GM12801 (cell line): ENCODE results near the gene PCK1.

Source experiments
- TF ChIP-seq, protein P1 (sequence below): IDR thresholded peaks from one replicate; pipeline ENCODE4 v1.5.1; 2011; ENCODE audit warnings: control low read depth; ENCODE audit not compliant: insufficient read length; ENCODE audit errors: extremely low read depth

PCK1 gene

DNA sequence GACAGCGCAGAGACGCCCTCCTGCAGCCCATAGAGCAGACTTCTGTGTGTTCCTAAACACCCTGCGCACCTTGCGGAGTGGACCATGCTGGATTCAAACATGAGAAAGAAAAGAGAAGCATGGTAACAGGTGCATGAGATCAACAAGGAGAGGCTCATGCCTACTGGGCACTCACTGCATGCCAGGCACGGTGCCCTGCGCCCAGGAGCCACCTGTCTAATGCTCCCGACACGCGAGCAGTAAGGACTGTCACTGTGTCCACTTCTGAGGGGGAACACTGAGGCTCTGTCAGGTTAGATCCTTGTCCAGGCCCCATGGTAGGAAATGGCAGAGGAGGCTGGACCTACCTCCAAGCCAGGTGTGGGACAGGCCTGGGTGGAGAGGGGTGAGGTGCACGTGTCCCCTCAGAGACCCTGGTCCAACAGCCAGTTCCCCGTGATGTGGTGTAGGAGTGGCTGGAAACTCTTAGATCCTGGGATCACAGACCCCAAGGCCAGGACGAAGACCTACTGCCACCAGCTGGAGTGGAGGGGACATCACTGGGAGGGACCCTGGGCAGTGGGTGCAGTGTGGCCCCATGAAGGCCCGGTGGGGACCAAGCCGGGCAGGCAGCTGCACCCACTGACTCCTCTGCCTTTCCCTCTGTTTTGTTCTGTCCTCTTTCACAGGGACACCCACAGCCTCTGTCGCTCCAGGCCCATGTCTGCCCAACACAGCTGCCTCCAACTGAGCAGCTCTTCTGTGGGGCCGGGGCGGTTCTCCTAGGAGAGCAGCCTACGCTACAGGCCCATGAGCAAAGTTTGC is 29.8 kb downstream of the PCK1 start:
- TF ChIP-seq, protein P1, sequence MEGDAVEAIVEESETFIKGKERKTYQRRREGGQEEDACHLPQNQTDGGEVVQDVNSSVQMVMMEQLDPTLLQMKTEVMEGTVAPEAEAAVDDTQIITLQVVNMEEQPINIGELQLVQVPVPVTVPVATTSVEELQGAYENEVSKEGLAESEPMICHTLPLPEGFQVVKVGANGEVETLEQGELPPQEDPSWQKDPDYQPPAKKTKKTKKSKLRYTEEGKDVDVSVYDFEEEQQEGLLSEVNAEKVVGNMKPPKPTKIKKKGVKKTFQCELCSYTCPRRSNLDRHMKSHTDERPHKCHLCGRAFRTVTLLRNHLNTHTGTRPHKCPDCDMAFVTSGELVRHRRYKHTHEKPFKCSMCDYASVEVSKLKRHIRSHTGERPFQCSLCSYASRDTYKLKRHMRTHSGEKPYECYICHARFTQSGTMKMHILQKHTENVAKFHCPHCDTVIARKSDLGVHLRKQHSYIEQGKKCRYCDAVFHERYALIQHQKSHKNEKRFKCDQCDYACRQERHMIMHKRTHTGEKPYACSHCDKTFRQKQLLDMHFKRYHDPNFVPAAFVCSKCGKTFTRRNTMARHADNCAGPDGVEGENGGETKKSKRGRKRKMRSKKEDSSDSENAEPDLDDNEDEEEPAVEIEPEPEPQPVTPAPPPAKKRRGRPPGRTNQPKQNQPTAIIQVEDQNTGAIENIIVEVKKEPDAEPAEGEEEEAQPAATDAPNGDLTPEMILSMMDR: no peak

DNA sequence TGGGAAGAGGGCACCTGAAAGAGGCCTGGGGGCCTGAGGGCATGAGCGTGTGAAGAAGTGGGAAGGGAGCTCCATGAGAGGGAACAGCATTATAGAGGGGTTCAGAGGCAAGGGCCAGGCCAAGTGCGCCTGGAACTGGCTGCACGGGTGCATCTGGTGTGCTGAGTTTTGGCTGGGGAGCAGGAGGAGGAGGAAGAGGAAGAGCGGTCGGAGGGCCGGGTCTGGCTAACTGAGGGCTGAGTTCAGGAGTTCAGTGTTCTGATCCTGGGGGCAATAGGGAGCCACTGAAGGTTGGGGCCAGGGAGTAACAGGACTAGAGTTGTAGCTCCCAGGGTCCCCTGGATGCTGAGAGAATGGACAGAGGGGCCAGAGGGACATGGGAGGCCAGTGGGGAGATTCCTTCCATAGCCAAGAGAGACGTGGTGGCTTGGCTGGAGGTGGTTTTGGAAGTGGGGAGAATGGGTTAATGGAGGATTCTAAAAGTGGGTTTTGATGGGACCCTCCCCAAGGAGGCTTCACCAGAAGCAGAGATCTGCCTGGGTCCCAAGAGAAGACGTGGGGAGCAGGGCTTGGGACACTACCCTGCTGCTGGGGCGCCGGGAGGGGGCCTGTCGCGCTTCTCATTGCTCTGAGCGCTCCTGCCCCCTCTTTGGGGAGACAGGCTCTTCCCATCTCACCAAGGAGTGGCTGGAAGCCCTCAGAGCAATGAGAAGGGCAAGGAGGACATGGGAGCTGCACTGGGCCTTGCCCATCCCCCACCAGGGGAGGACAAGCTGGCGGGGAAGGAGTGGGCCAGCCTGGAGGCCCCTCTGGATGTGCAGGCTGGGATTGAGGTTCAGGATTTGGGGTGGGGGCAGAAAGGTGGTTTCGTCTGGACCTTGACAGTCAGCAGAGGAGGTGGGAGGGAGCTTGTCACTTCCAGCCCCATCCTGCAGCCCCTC is 30.6 kb downstream of the PCK1 start:
- TF ChIP-seq, protein P1: no peak

DNA sequence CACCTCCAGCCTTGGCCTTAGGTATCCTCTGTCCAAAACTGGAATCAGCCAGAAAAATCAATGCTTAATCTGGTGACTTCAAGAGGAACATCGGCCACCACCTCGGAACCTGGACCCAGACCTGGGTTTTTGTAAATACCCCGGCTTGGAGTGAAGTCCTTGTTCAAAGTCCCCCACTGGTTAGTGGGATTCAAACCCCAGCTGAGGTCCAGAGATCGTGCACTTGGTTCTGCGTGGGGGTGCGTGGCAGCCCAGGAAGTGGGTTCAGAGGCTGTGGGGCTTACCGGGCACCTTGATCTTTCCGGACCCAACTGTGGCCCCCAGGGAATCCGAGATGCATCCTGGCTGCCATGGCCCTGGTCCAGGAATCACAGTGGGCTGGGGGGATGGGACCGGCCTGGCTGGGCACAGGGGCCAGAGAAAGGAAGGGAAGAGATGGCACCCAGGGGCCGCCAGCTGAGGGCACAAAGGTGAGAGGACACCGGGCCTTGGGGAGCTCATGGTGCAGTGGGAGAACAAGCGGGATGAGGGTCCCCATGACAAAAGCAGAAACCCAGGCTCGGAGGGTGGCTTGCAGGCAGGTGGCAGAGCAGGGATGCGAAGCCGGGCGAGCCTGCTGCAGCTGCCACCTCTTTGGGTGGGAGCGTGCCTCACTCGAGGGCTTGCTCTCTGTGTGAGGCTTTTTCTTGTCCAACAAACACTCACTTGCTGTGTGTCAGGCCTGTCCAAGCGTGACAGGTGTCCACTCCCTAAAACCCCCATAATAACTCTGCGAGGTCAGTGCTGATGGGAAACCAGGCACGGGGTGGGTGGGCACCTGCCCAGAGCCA is 31.6 kb downstream of the PCK1 start:
- TF ChIP-seq, protein P1: no peak

DNA sequence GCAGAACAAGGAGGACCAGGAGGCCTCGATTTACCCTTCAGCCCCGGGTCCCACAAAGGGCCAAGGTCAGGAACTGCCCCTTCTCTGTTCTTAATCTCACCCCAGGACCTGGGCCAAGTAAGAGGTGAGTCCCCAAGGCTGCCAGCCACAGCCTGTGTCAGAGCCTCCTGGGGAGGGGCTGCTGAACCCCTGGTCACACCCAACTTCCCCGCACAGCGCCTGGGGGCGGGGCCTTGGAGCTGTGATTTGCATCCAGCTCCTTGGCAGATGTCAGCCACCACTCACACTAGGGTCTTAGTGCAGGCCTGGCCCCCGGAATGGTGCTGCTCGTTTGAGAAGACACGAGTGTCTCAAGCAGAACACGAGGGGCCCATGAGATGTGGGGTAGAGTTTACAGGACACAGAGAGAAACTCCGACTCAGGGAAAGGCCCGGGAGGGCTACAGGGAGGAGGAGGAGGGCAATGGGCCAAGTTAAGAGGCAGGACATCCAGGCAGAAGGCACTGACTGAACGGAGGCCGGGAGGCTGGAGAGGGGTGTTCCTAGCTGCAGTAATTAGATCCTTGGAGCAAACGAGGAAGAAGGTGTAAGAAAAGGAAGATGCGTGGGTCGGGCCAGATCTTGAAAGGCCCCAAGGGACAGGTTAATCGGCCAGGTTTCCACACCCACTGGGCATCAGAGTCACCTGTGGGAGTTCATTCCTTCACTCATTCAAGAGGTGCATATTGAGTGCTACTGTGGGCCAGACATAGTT is 32.4 kb downstream of the PCK1 start:
- TF ChIP-seq, protein P1: no peak

DNA sequence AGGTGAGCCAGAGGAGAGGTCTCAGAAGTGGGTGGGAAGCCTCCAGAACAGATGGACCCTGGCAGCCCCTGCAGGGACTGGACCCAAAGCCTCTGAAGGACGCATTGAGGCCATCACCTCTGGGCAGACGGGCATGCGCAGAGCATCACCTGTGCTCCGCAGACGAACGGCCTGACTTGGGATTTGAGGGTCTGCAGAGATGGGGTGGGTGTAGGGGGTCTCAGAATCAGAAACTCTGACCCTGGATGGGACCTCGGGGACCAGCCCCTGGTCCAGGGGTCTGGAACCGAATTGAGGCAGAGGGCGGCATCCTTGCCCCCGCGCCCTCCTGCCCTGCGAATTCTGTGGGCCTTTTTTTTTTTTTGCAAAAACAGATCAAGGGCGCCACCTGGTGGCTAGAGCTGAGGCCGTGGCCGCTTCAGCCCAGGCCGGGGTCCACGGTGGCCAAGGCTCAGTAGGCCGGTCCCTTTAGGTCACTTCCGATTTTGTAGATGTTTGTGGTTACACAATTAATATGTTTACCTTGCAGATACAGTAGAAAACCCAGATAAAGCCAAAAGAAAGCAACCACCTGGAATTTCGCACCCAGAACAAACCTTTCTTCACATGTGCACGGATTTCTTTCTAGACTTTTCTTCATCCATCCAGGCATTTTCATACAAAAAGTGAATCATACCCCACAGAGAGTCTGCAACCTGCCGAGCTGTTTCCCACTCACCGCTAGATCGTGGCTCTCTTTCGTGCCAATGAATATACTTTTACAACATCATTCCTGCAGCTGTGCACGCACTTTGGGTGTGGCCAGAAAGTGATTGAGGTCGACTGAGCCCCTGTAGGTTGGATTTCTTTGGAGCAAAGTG is 33.4 kb downstream of the PCK1 start:
- TF ChIP-seq, protein P1: no peak
